Osteocyte (in vitro differentiated cells): ENCODE measurements around the gene PCSK6. TPM values are rescaled to one million over a fixed set of nuclear protein-coding genes. Genes with fewer than 3 reads are reported as not detected.

Source experiments
- DNase-seq: peaks from one replicate; pipeline ENCODE4 v3.0.0; 2021; ENCODE audit warnings: mixed read lengths; ENCODE audit not compliant: unreplicated experiment; ENCODE audit errors: extremely low spot score
- H3K27ac Mint-ChIP-seq: one replicate; pipeline ENCODE4 v1.8.0; 2021; ENCODE audit warnings: mild to moderate bottlenecking, mixed read lengths; ENCODE audit not compliant: unreplicated experiment
- H3K27me3 Mint-ChIP-seq: one replicate; pipeline ENCODE4 v1.8.0; 2021; ENCODE audit warnings: mixed read lengths; ENCODE audit not compliant: unreplicated experiment
- H3K36me3 Mint-ChIP-seq: one replicate; pipeline ENCODE4 v1.8.0; 2021; ENCODE audit warnings: mixed read lengths; ENCODE audit not compliant: unreplicated experiment
- H3K4me1 Mint-ChIP-seq: one replicate; pipeline ENCODE4 v1.8.0; 2021; ENCODE audit warnings: mixed read lengths; ENCODE audit not compliant: unreplicated experiment
- H3K4me3 Mint-ChIP-seq: one replicate; pipeline ENCODE4 v1.8.0; 2021; ENCODE audit warnings: mild to moderate bottlenecking, moderate library complexity, mixed read lengths; ENCODE audit not compliant: unreplicated experiment
- H3K9me3 Mint-ChIP-seq: one replicate; pipeline ENCODE4 v1.8.0; 2021; ENCODE audit warnings: mixed read lengths; ENCODE audit not compliant: unreplicated experiment
- total RNA-seq: library from RNA; stranded (reverse); gene quantifications from 2 replicates; pipeline ENCODE4 v1.2.1, GENCODE V29; 2021
- TF ChIP-seq, protein P1 (sequence below): fragments of 200-600 bp; sonication (generic); IDR thresholded peaks from 2 replicates; pipeline ENCODE4 v1.5.0; 2021; ENCODE audit warnings: antibody characterized with exemption, mild to moderate bottlenecking, moderate library complexity

PCSK6 gene
- total RNA-seq, 1 donor from 2014 or later, result 0.43 TPM

DNA sequence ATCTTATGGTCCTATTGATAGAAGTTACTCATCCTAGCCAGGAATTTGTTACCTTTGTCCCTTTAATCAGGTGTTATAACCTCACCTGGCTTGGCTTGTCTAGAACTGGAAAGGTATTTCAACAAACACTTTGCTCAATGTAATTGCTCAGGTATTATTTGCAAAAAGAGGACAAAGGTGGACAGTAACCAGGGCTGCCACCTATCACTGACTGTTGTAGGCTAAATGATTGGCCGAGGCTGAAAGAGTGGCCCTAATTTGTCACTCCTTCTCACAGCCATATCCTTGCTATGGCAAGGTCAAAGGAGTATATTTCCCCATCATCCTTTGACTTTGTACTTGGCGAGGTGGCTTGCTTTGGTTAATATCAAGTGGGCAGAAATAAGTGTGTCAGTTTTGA lies 209.5 kb downstream of the PCSK6 start:
- DNase-seq, result no peak
- no peaks in the 10 kb centered on the region for H3K9me3 Mint-ChIP-seq
- peaks cover 18% of the 10 kb centered on the region for H3K4me1 Mint-ChIP-seq
- peaks cover 31% of the 10 kb centered on the region for H3K36me3 Mint-ChIP-seq
- no peak overlapping the region for H3K4me3 Mint-ChIP-seq
- no peak overlapping the region for H3K27ac Mint-ChIP-seq
- TF ChIP-seq, protein P1, sequence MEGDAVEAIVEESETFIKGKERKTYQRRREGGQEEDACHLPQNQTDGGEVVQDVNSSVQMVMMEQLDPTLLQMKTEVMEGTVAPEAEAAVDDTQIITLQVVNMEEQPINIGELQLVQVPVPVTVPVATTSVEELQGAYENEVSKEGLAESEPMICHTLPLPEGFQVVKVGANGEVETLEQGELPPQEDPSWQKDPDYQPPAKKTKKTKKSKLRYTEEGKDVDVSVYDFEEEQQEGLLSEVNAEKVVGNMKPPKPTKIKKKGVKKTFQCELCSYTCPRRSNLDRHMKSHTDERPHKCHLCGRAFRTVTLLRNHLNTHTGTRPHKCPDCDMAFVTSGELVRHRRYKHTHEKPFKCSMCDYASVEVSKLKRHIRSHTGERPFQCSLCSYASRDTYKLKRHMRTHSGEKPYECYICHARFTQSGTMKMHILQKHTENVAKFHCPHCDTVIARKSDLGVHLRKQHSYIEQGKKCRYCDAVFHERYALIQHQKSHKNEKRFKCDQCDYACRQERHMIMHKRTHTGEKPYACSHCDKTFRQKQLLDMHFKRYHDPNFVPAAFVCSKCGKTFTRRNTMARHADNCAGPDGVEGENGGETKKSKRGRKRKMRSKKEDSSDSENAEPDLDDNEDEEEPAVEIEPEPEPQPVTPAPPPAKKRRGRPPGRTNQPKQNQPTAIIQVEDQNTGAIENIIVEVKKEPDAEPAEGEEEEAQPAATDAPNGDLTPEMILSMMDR, result no peak
- no peaks in the 10 kb centered on the region for H3K27me3 Mint-ChIP-seq

DNA sequence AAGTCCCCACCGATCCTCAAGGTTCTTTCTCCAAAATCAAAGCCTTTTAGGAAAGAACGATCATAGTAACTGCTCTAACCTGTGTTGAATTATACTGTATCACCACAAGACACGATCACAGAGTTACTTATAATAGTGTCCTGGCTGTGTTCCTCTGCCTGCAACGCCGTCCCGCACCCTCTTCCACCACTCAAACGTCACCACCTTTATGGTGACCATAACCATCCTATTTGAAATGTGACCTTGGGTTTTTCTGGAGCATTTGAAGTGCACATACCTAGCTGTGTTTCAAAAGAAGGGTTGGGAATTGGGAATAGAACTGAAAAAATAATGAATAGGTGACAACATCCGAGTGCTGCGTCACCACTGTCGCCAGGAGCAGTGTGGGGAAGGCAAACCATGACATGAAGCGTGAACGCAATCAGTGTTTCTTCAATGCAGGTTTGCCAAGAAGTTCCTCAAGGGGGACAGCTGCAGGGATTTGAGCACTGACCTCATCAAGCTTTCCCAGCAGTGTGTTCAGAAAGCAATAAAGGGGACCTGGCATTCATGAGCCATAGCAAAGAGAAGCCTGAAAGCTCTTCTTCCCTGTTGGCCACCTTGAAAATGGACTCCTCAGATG lies 211.5 kb downstream of the PCSK6 start:
- Mint-ChIP-seq H3K27me3 (no peaks in the 10 kb centered on the region), H3K9me3 (no peaks in the 10 kb centered on the region), H3K27ac (peak overlapping the region; percentile 78), H3K36me3 (peaks cover 41% of the 10 kb centered on the region), H3K4me3 (peak overlapping the region; percentile 87), H3K4me1 (peaks cover 18% of the 10 kb centered on the region)
- TF ChIP-seq, protein P1, result no peak
- no peak for DNase-seq

GRCh38 chr15:101277038-101277822 lies 212.3 kb downstream of the PCSK6 start, which contains the start of gene SELENOS:
SELENOS (minus strand) TSS chr15:101277485; CDS start chr15:101277417, 68 bp downstream.
- Mint-ChIP-seq H3K27ac (peak within 1 kb of the TSS; percentile 95), H3K4me3 (peak within 1 kb of the TSS; percentile 97), H3K4me1 (peaks cover 18% of the 10 kb centered on the region), H3K27me3 (no peaks in the 10 kb centered on the region), H3K9me3 (no peaks in the 10 kb centered on the region), H3K36me3 (peaks cover 41% of the 10 kb centered on the region)
- peak; percentile 96 for DNase-seq
- TF ChIP-seq, protein P1, result no peak

DNA sequence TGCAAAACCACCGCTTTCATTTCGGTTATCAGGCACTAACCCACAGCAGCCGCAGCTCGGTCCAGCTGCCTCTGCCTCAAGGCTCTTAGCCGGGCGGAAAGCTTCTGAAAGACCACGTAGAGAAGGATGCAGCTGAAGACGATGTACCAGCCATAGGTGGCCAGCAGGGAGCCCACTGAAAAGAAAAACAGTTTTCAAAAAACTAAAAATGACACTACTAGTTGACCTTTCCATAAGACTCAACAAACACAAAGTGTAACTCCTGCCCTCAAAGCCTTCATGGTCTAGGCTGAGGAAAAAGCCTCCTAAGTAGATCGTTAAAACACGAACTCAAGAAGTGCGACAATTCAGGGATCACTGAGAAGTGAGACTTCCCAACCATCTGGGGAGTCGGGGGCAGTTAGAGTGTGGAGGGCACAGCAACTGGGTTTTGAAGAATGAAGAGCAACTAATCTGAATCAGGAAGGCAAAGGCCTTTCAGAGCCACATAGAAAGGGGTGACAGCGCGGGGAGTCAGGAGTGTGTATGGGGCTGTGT lies 212.9 kb downstream of the PCSK6 start:
- H3K36me3 Mint-ChIP-seq, result peaks cover 41% of the 10 kb centered on the region
- no peak for DNase-seq
- TF ChIP-seq, protein P1, result peak; percentile 47
- peak overlapping the region; percentile 95 for H3K27ac Mint-ChIP-seq
- H3K27me3 Mint-ChIP-seq, result no peaks in the 10 kb centered on the region
- H3K4me3 Mint-ChIP-seq, result peak overlapping the region; percentile 97
- peaks cover 18% of the 10 kb centered on the region for H3K4me1 Mint-ChIP-seq
- H3K9me3 Mint-ChIP-seq, result no peaks in the 10 kb centered on the region

- peaks cover 18% of the 10 kb centered on the region for H3K4me1 Mint-ChIP-seq
- H3K4me3 Mint-ChIP-seq, result no peak overlapping the region
- no peak overlapping the region for H3K27ac Mint-ChIP-seq
- H3K9me3 Mint-ChIP-seq, result no peaks in the 10 kb centered on the region
- H3K27me3 Mint-ChIP-seq, result no peaks in the 10 kb centered on the region
- DNase-seq, result no peak
- H3K36me3 Mint-ChIP-seq, result peaks cover 48% of the 10 kb centered on the region
- TF ChIP-seq, protein P1, result no peak
Measured at GRCh38 chr15:101275018-101275417, 214.5 kb downstream of the PCSK6 start.
